Hematopoietic multipotent progenitor cell treated with erythropoietin and hydrocortisone succinate and interleukin-3 and kit ligand, for 6 days (in vitro differentiated cells): ENCODE measurements around the gene ATP6V0B.
A peak's percentile ranks its signal among the peaks of the same experiment; 100 is the strongest.

Experiments
- DNase-seq: peaks from one replicate; pipeline ENCODE4 v3.0.0-alpha.2; 2015

Gene ATP6V0B

DNA sequence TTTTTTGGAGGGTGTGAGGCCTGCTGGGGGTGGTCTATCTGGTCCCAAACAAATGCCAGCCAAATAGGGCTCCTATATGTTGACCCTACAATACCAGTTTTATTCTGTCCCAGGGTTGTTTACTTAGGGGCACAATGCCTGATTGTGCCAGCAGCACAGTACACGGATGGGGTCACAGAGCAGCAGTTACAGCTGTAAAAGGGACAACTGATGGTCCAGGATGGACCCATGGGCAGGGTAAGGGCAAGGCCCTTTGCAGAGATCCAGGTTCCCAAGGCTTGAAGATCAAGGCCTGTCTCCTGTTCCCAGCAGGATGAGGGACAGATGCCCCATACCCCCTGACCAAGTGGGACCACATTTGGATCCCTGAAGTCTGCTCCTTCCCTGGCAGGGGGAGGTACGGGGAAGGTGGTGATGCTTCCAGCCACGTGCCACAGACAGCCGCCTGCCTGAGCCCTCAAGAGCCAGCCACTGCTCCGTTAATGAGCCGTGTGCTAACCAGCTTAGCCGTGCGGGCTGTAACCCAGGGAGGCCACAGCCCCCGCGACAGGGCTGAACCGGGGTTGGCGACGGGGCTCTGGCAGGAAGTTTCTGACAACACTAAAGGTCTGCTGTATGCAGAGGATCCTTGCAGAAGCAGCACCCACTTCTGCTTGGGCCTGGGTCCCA lies 38.3 kb downstream of the ATP6V0B start:
- DNase-seq = peak; percentile 38

- DNase-seq = no peak
Observed at GRCh38 chr1:44013949-44014348, 39.2 kb downstream of the ATP6V0B start.

- no peak for DNase-seq
Observed at GRCh38 chr1:44014365-44015104, 39.8 kb downstream of the ATP6V0B start.

DNA sequence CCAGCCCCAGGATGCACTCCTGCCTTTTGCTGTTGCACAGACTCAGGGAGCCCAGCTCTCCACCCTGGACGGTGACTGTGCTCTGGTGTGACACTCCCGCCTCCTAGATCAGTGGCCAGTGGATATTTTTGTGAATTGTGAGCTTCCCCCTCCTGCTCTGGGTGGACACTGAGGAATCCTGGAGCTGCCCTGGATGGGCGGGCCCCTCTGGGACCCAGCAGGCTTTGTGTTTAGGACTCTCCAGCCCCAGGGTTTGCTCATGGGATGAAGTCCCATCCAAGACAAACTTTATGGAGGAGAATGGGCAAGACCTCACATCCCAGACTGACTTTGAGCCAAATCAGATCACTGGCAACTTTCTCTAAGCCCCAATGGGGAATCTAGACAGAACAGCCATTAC lies 40.4 kb downstream of the ATP6V0B start:
- DNase-seq = no peak

- no peak for DNase-seq
Observed at GRCh38 chr1:44016041-44016889, 41.5 kb downstream of the ATP6V0B start.

DNA sequence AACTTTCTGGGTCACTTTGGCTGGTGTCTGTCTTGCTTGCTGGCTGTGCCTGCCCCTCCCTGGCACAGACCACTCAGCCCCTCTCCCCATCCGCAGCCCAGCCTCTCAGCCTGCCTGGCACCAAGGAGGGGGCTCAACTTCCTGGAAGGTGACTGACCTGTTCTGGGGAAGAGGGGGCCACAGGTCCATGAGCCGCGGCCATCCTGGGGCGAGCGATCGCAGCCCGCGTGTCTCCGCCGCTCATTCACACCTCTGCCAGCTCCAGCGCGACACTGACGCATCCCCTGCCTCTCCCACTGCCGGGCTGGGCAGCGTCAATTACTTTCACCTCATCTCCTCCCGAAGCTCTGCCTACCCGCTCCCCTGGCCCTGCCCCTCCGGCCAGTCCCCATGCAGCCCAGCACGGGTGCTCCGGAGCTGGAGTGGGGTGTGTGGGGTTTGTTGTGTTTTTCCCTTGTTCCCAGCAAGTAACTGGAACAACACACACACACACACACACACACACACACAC lies 42.2 kb downstream of the ATP6V0B start:
- DNase-seq = no peak

- DNase-seq = no peak
Observed at GRCh38 chr1:44019466-44019948, 44.7 kb downstream of the ATP6V0B start.

- no peak for DNase-seq
Observed at GRCh38 chr1:44020464-44020863, 45.7 kb downstream of the ATP6V0B start.

GRCh38 chr1:44021156-44021555 lies 46.4 kb downstream of the ATP6V0B start:
- no peak for DNase-seq

DNA sequence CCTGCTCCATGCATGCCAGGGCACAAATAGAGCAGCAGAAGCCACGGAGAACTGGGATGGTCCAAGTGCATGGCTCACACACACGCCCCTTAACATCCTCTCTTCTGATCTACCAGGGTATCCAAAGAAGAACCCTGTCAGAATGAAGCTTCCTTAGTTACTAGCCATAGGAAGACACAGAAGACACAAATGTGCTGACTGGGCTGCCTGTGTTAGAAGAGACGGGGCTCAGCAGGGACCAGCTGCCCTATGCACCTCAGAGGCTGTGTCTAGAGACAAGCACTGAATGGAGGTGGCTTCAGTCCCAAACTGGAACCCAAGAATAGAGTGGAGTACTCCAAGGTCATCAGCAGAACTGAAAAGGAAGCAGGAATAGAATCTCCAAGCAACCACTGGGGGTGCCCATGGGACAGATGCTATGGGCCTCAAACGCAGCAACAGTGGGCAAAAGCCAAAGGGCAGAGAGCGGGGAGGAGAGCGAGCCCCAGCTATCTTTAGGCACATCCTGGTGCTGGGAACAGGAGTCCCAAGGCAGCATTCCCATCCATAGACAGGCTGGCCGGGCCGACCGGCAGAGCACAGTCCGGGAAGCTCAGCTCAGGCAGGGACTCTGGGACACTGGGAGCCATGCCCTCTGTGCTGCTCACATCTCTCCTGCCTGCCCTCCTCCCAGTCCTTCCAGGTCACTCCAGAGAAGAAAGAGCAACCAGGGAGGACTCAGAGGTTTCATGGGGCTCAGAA lies 47.0 kb downstream of the ATP6V0B start:
- DNase-seq = no peak

- no peak for DNase-seq
Observed at GRCh38 chr1:44024031-44024902, 49.5 kb downstream of the ATP6V0B start.

GRCh38 chr1:44024903-44025525 lies 50.3 kb downstream of the ATP6V0B start:
- DNase-seq = no peak

DNA sequence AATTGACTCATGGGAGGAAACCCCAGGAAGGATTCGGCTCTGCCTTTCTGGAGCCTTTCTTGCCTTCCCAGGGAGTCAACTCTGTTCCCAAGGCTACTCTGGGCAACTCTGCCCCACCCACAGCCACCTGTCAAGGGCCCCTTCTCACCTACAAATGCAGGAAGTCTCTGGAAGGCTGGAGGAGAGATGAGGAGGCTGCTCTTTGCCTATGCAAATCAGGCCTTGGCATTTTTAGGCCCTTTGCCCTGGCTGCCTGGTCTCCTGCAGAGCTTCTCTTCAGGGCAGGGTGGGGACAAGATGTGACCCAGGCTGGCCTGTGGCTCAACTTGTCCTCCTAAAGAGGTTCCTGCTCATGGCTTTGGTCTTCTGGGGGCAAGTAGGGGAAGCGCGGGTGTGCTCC lies 51.1 kb downstream of the ATP6V0B start:
- DNase-seq = no peak

DNA sequence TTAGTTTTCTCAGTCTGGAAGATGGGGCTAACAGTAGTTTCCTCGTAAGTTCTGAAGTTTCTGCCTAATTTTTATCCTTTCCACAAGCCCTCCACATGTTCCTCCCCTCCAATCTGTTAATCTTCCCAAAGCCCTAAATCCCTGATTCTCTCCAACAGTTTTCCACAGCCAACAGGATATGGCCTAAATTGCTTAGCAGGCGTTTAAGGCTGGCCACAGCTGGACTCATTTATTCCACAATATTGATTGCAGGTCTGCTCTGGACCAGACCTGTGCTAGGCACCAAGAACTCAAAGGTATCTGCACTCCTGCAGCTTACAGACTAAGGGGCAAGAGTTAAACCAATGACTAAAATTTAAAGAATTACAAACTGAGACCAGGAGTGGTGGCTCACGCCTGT lies 52.6 kb downstream of the ATP6V0B start:
- no peak for DNase-seq
